Ishikawa (cell line): ENCODE results near the gene USP7.

ENCODE experiments used
- CEBPB ChIP-seq: IDR thresholded peaks from 2 replicates; pipeline ENCODE4 v1.6.1; 2012
- CREB1 ChIP-seq: IDR thresholded peaks from 2 replicates; pipeline ENCODE4 v1.6.1; 2012; ENCODE audit warnings: low read depth
- EGR1 ChIP-seq: IDR thresholded peaks from 2 replicates; pipeline ENCODE4 v1.6.1; 2012
- EP300 ChIP-seq: IDR thresholded peaks from 2 replicates; pipeline ENCODE4 v1.6.1; 2012; ENCODE audit warnings: borderline replicate concordance
- FOXM1 ChIP-seq: IDR thresholded peaks from 2 replicates; pipeline ENCODE4 v1.6.1; 2012; ENCODE audit warnings: low read depth, borderline replicate concordance
- MAX ChIP-seq: IDR thresholded peaks from 2 replicates; pipeline ENCODE4 v1.6.1; 2012
- NFIC ChIP-seq: IDR thresholded peaks from 2 replicates; pipeline ENCODE4 v1.6.1; 2012
- RAD21 ChIP-seq: IDR thresholded peaks from 2 replicates; pipeline ENCODE4 v1.6.1; 2012; ENCODE audit warnings: low read depth
- REST ChIP-seq: IDR thresholded peaks from 2 replicates; pipeline ENCODE4 v1.6.1; 2012; ENCODE audit warnings: low read depth, mild to moderate bottlenecking
- TAF1 ChIP-seq: IDR thresholded peaks from 2 replicates; pipeline ENCODE4 v1.6.1; 2012; ENCODE audit warnings: low read depth, mild to moderate bottlenecking
- TCF12 ChIP-seq: IDR thresholded peaks from 2 replicates; pipeline ENCODE4 v1.6.1; 2012; ENCODE audit warnings: low read depth
- TEAD4 ChIP-seq: IDR thresholded peaks from 2 replicates; pipeline ENCODE4 v1.6.1; 2012
- YY1 ChIP-seq: IDR thresholded peaks from 2 replicates; pipeline ENCODE4 v1.6.1; 2012; ENCODE audit warnings: low read depth
- ZBTB7A ChIP-seq: IDR thresholded peaks from 2 replicates; pipeline ENCODE4 v1.6.1; 2012; ENCODE audit warnings: low read depth
- TF ChIP-seq, protein P1 (sequence below): IDR thresholded peaks from 2 replicates; pipeline ENCODE4 v1.6.1; 2012

The USP7 gene

GRCh38 chr16:8919089-8919933 is 44.4 kb downstream of the USP7 start:
- no peak for TF ChIP-seq YY1

DNA sequence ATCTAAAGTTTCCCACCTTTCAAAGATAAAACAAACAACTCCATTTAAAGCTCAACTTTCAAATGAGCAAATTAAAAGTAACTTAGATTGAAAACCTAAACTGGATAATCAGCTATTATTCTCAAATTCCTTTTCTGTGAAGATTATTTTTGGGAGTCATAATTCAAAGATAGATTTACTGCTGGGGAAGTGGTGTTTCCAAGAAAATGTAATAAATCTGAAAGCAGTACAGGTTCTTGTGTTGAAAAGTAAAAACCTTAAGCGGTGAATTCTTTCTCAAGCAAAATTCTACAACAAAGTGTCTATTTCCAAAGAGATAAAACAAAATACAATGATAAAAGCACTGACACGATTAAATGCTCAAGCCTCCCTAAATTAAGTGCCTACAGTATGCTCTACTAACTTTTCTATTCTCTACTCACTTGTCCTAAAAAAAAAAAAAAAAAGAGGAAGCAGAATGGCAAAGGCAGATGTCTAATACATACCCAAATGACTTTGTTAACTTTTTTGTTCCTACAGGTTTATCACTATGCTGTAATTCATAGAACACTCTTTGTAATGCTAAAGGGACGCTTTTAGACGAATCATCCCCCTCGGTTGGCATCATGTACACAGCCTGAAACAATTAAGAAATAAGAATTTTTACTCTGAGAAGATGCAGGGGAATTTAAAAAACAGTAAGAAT is 47.0 kb downstream of the USP7 start:
- no peak for TF ChIP-seq CEBPB
- TF ChIP-seq TCF12: no peak
- no peak for TF ChIP-seq CREB1
- no peak for TF ChIP-seq ZBTB7A
- no peak for TF ChIP-seq EP300

DNA sequence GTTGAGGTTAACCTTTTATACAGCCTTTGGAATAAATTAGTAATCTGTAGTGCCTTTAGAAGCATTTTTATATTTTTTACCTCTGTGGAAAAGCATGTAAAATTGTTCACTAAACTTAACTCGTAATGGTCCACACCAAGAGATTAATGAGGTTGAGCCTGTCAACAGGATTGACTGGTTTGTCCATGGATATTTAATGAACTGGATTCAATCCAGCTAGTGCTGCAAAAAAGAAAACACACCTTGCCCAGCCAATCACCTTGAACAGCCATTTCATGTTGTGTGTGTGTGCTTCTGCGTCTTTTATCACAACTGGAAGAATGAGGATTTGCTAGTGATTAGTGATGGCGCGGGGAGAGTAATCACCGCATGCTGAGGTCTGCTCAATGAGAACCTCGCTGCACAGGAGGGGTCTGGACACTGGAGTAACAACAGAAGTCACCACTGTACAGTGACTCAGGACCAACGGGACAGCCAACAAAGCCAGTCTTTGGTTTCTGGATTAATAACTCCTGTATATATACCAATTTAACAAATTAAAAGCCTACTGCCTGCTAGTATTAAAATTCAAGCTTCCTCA is 47.9 kb downstream of the USP7 start:
- TF ChIP-seq EGR1 (no peak), TAF1 (no peak), ZBTB7A (no peak), TCF12 (no peak), CREB1 (no peak), REST (no peak), RAD21 (no peak), YY1 (no peak), NFIC (no peak), EP300 (no peak), TEAD4 (no peak), CEBPB (no peak), FOXM1 (no peak), MAX (no peak)
- TF ChIP-seq, protein P1, sequence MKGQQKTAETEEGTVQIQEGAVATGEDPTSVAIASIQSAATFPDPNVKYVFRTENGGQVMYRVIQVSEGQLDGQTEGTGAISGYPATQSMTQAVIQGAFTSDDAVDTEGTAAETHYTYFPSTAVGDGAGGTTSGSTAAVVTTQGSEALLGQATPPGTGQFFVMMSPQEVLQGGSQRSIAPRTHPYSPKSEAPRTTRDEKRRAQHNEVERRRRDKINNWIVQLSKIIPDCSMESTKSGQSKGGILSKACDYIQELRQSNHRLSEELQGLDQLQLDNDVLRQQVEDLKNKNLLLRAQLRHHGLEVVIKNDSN: no peak

- TF ChIP-seq TEAD4: no peak
- no peak for TF ChIP-seq REST
- TF ChIP-seq MAX: no peak
- no peak for TF ChIP-seq EP300
- TF ChIP-seq CEBPB: no peak
- no peak for TF ChIP-seq YY1
- no peak for TF ChIP-seq EGR1
- no peak for TF ChIP-seq ZBTB7A
- no peak for TF ChIP-seq RAD21
- TF ChIP-seq TAF1: no peak
- TF ChIP-seq NFIC: no peak
- no peak for TF ChIP-seq CREB1
These were observed 49.6 kb downstream of the USP7 start for GRCh38 chr16:8914098-8914497.

DNA sequence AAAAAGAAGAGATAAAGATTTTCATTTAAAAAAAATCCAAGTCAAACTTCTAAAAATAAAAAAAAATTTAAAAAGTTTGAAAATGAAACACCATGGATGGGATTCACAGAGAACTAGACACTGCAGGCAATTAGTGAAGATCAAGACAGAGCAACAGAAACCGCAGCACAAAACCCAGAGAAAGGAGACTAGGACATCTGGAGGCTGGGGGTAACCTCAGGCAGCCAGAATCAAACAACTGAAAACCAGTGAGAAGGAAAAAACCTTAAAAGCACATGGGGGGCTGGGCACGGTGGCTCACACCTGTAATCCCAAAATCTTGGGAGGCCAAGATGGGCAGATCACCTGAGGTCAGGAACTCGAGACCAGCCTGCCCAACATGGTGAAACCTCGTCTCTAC is 50.9 kb downstream of the USP7 start:
- TF ChIP-seq RAD21: no peak
- TF ChIP-seq, protein P1: no peak
- TF ChIP-seq ZBTB7A: no peak
- TF ChIP-seq REST: no peak
- no peak for TF ChIP-seq NFIC
- TF ChIP-seq TAF1: no peak
- no peak for TF ChIP-seq YY1
- TF ChIP-seq EP300: no peak
